MM.1S (cell line): ENCODE data around the gene CCDC83.
"Not testable (repeated sequence)": the region's sequence is repeated elsewhere in the genome, so short reads cannot be mapped to it uniquely, and the experiment has no call there.

Experiments used
- DNase-seq: peaks from one replicate; pipeline ENCODE4 v3.0.0-alpha.2; 2015
- H2AFZ ChIP-seq: fragments of 300-600 bp; sonication (generic); 2 replicates; pipeline ENCODE4 v1.6.0; 2016; ENCODE audit warnings: antibody characterized with exemption, low read length
- H3F3A ChIP-seq: fragments of 300-600 bp; sonication (generic); 2 replicates; pipeline ENCODE4 v1.6.1; 2016; ENCODE audit warnings: mild to moderate bottlenecking, antibody characterized with exemption, low read length, moderate library complexity, mixed read lengths; ENCODE audit not compliant: insufficient read depth
- H3K27ac ChIP-seq: fragments of 300-600 bp; sonication (generic); 2 replicates; pipeline ENCODE4 v1.5.1; 2016; ENCODE audit warnings: mild to moderate bottlenecking, low read length
- H3K27me3 ChIP-seq: fragments of 300-600 bp; sonication (generic); replicated peaks from 2 replicates; pipeline ENCODE4 v1.6.0; 2016; ENCODE audit warnings: low read length; ENCODE audit not compliant: insufficient read depth
- H3K36me3 ChIP-seq: fragments of 300-600 bp; sonication (generic); replicated peaks from 2 replicates; pipeline ENCODE4 v1.6.1; 2016; ENCODE audit warnings: mild to moderate bottlenecking, low read length, mixed read lengths; ENCODE audit not compliant: insufficient read depth
- H3K4me1 ChIP-seq: fragments of 300-600 bp; sonication (generic); 2 replicates; pipeline ENCODE4 v1.6.1; 2016; ENCODE audit warnings: low read length, mixed read lengths
- H3K4me2 ChIP-seq: fragments of 300-600 bp; sonication (generic); 2 replicates; pipeline ENCODE4 v1.6.0; 2016; ENCODE audit warnings: low read depth, low read length
- H3K4me3 ChIP-seq: fragments of 300-600 bp; sonication (generic); 2 replicates; pipeline ENCODE4 v1.5.1; 2016; ENCODE audit warnings: low read length, mixed read lengths
- H3K79me2 ChIP-seq: fragments of 300-600 bp; sonication (generic); 2 replicates; pipeline ENCODE4 v1.6.1; 2016; ENCODE audit warnings: mixed run types, low read length, mixed read lengths
- H3K9ac ChIP-seq: fragments of 300-600 bp; sonication (generic); 2 replicates; pipeline ENCODE4 v1.6.1; 2016; ENCODE audit warnings: low read length, mixed read lengths
- H3K9me2 ChIP-seq: fragments of 300-600 bp; sonication (generic); replicated peaks from 2 replicates; pipeline ENCODE4 v1.6.1; 2016; ENCODE audit warnings: mild to moderate bottlenecking, low read length, mixed read lengths; ENCODE audit not compliant: insufficient read depth
- H3K9me3 ChIP-seq: fragments of 300-600 bp; sonication (generic); replicated peaks from 2 replicates; pipeline ENCODE4 v1.6.1; 2016; ENCODE audit warnings: mild to moderate bottlenecking, low read length, mixed read lengths; ENCODE audit not compliant: insufficient read depth
- H4K20me1 ChIP-seq: fragments of 300-600 bp; sonication (generic); 2 replicates; pipeline ENCODE4 v1.6.1; 2016; ENCODE audit warnings: mild to moderate bottlenecking, low read length, moderate library complexity, mixed read lengths; ENCODE audit not compliant: insufficient read depth
- EZH2 ChIP-seq: fragments of 300-600 bp; sonication (generic); optimal IDR thresholded peaks from 2 replicates; pipeline ENCODE3; 2017; ENCODE audit warnings: low read depth, mild to moderate bottlenecking, antibody characterized with exemption, low read length, mixed read lengths
- EZH2phosphoT487 ChIP-seq: fragments of 300-600 bp; sonication (generic); IDR thresholded peaks from 2 replicates; pipeline ENCODE4 v1.6.1; 2018; ENCODE audit warnings: antibody characterized with exemption, low read length
- TF ChIP-seq, protein P1 (sequence below): fragments of 300-600 bp; sonication (generic); IDR thresholded peaks from 2 replicates; pipeline ENCODE4 v1.5.1; 2016; ENCODE audit warnings: antibody characterized with exemption, low read length, mixed read lengths

CCDC83 gene

GRCh38 chr11:85848556-85848955 is 6.6 kb upstream of the CCDC83 start:
- Histone ChIP-seq H3F3A (no peaks in the 10 kb centered on the region), H3K9ac (no peak overlapping the region), H3K27me3 (no peaks in the 10 kb centered on the region), H3K9me3 (no peaks in the 10 kb centered on the region), H3K79me2 (no peaks in the 10 kb centered on the region), H3K9me2 (no peaks in the 10 kb centered on the region), H4K20me1 (no peaks in the 10 kb centered on the region), H3K4me3 (no peak overlapping the region), H3K4me1 (no peaks in the 10 kb centered on the region), H3K4me2 (no peak overlapping the region), H3K27ac (no peak overlapping the region), H2AFZ (no peak overlapping the region), H3K36me3 (no peaks in the 10 kb centered on the region)
- TF ChIP-seq EZH2 (no peak), EZH2phosphoT487 (no peak)
- TF ChIP-seq, protein P1, sequence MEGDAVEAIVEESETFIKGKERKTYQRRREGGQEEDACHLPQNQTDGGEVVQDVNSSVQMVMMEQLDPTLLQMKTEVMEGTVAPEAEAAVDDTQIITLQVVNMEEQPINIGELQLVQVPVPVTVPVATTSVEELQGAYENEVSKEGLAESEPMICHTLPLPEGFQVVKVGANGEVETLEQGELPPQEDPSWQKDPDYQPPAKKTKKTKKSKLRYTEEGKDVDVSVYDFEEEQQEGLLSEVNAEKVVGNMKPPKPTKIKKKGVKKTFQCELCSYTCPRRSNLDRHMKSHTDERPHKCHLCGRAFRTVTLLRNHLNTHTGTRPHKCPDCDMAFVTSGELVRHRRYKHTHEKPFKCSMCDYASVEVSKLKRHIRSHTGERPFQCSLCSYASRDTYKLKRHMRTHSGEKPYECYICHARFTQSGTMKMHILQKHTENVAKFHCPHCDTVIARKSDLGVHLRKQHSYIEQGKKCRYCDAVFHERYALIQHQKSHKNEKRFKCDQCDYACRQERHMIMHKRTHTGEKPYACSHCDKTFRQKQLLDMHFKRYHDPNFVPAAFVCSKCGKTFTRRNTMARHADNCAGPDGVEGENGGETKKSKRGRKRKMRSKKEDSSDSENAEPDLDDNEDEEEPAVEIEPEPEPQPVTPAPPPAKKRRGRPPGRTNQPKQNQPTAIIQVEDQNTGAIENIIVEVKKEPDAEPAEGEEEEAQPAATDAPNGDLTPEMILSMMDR: no peak
- DNase-seq: no peak

DNA sequence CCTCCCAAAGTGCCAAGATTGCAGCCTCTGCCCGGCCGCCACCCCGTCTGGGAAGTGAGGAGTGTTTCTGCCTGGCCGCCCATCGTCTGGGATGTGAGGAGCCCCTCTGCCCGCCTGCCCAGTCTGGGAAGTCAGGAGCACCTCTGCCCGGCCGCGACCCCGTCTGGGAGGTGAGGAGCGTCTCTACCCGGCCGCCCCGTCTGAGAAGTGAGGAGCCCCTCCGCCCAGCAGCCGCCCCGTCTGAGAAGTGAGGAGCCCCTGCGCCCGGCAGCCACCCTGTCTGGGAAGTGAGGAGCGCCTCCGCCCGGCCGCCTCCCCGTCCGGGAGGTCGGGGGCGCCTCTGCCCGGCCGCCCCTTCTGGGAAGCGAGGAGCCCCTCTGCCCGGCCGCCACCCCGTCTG is 2.4 kb upstream of the CCDC83 start:
- H3K79me2 ChIP-seq, H3K9ac ChIP-seq, H3K27ac ChIP-seq, H3F3A ChIP-seq, H2AFZ ChIP-seq, H3K4me2 ChIP-seq, H3K36me3 ChIP-seq, H3K9me3 ChIP-seq, DNase-seq, H3K4me3 ChIP-seq, H3K27me3 ChIP-seq, H3K4me1 ChIP-seq, H4K20me1 ChIP-seq, H3K9me2 ChIP-seq: not testable (repeated sequence)

GRCh38 chr11:85853541-85853940 is 1.6 kb upstream of the CCDC83 start:
- not testable (repeated sequence) for H3K9me3 ChIP-seq, H3K4me1 ChIP-seq, H3K36me3 ChIP-seq, H3K4me2 ChIP-seq, DNase-seq, H3K9me2 ChIP-seq, H3K27ac ChIP-seq, H2AFZ ChIP-seq, H3F3A ChIP-seq, H4K20me1 ChIP-seq, H3K79me2 ChIP-seq, H3K9ac ChIP-seq, H3K27me3 ChIP-seq, H3K4me3 ChIP-seq

DNA sequence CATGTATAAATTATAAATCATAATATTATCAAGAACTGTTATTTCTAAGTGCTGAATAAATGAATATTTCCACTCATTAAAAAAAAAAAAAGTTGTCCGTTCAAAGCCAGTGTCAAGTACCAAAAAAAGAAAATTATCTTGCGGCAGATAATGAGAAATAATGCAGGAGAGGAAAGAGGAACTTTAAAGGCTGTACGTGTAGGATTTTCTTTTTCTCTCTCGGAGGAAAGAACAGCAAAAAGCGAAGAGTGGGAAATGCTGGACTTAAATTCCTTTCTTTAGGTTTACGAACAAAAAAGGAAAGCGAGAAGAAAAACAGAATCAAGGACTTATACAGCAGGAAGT is 999 bp upstream of the CCDC83 start:
- H3K79me2 ChIP-seq: no peaks in the 10 kb centered on the region
- no peaks in the 10 kb centered on the region for H3K36me3 ChIP-seq
- H3K9me2 ChIP-seq: no peaks in the 10 kb centered on the region
- TF ChIP-seq EZH2: no peak
- TF ChIP-seq EZH2phosphoT487: no peak
- TF ChIP-seq, protein P1: no peak
- H3K27ac ChIP-seq: peak overlapping the region; percentile 33; the same call in 1 of the 2 replicates
- H3K4me3 ChIP-seq: peak overlapping the region; percentile 86
- H4K20me1 ChIP-seq: no peaks in the 10 kb centered on the region
- H3K27me3 ChIP-seq: no peaks in the 10 kb centered on the region
- H3K9ac ChIP-seq: peak overlapping the region; percentile 76
- H3K4me1 ChIP-seq: no peaks in the 10 kb centered on the region
- H2AFZ ChIP-seq: peak overlapping the region; percentile 98
- H3F3A ChIP-seq: no peaks in the 10 kb centered on the region
- peak overlapping the region; percentile 99 for H3K4me2 ChIP-seq
- DNase-seq: no peak
- H3K9me3 ChIP-seq: no peaks in the 10 kb centered on the region
